Measurements from ENCODE around the gene PGBD4. TPM values are rescaled to one million over a fixed set of nuclear protein-coding genes. Genes with fewer than 3 reads are reported as not detected.

The PGBD4 gene
- total RNA-seq, 1 experiment from 2014 or later: 1.1 TPM

DNA sequence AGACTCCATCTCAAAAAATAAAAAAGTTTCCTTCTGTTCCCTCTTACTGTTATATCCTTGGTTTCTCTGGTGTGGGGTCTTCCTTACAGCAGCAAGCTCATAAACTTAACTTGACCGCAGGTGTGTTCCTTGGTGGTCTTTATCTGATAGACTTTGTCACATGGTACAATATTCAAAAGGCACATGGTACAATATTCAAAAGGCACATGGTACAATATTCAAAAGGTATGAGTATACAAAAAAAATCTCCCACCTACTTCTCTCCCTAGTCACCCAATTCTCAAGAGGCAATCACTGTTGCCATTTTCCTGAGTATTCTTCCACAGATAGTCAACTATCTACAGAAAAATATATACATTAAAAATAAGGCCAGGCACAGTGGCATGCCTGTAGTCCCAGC lies 4.5 kb downstream of the PGBD4 start:
- Mint-ChIP-seq H3K36me3 (peaks cover 5% of the 10 kb centered on the region), H3K9me3 (no peaks in the 10 kb centered on the region), H3K4me1 (peaks cover 11% of the 10 kb centered on the region), H3K4me3 (no peak overlapping the region), H3K27ac (no peak overlapping the region), H3K27me3 (ENCODE audit: low read depth) (no peaks in the 10 kb centered on the region)
- no peak for DNase-seq (ENCODE audit: low spot score)
- POLR2A ChIA-PET: no interaction called here
- no peak for ATAC-seq
- TF ChIP-seq TP53 (CRISPR knock-in tag; IDR thresholded peaks at IDR 0.05): no peak
- TF ChIP-seq SP1 (CRISPR knock-in tag; conservative IDR thresholded peaks at IDR 0.05): no peak
- TF ChIP-seq, protein P1, sequence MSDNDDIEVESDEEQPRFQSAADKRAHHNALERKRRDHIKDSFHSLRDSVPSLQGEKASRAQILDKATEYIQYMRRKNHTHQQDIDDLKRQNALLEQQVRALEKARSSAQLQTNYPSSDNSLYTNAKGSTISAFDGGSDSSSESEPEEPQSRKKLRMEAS (CRISPR knock-in tag; IDR thresholded peaks at IDR 0.05): no peak
- TF ChIP-seq ATF6 (CRISPR knock-in tag; IDR thresholded peaks at IDR 0.05): no peak
- no peak for TF ChIP-seq GRHL2 (CRISPR knock-in tag; IDR thresholded peaks at IDR 0.05; ENCODE audit: insufficient replicate concordance, severe bottlenecking)
- no peak for TF ChIP-seq USF1 (CRISPR knock-in tag; IDR thresholded peaks at IDR 0.05)
- TF ChIP-seq FOXK1 (CRISPR knock-in tag; IDR thresholded peaks at IDR 0.05): no peak
- no peak for TF ChIP-seq ZNF423 (CRISPR knock-in tag; IDR thresholded peaks at IDR 0.05)
- no peak for TF ChIP-seq ZNF232 (CRISPR knock-in tag; IDR thresholded peaks at IDR 0.05)
- TF ChIP-seq FOXP4 (CRISPR knock-in tag; IDR thresholded peaks at IDR 0.05): no peak
- no peak for TF ChIP-seq ZNF532 (CRISPR knock-in tag; IDR thresholded peaks at IDR 0.05; ENCODE audit: borderline replicate concordance)
- no peak for TF ChIP-seq CTCF (IDR thresholded peaks at IDR 0.05)
- TF ChIP-seq ZNF281 (CRISPR knock-in tag; IDR thresholded peaks at IDR 0.05): no peak
- TF ChIP-seq E2F1 (CRISPR knock-in tag; IDR thresholded peaks at IDR 0.05): no peak
- no peak for TF ChIP-seq JUN (CRISPR knock-in tag; IDR thresholded peaks at IDR 0.05)
- CTCF ChIA-PET: interaction anchor here (0.5 kb wide), 1 partner anchor 86 kb away, joined by 4 read pairs; no protein-coding TSS in a partner anchor

All from WTC11 (cell line).